ENCODE results near the gene KIFC3.
A peak's percentile ranks its signal among the peaks of the same experiment; 100 is the strongest.

The KIFC3 gene

GRCh38 chr16:57738844-57739243, 63.4 kb downstream of the KIFC3 start:
- Histone ChIP-seq H3K27ac (ENCODE audit: low read length) (no peak overlapping the region), H3K4me1 (ENCODE audit: low read length) (peaks cover 9% of the 10 kb centered on the region; the same call in 1 of the 2 replicates), H4K20me1 (ENCODE audit: insufficient read depth, low read length) (no peaks in the 10 kb centered on the region), H2AFZ (ENCODE audit: low read depth, low read length) (no peak overlapping the region), H3K36me3 (replicated peaks; ENCODE audit: low read depth, low read length) (no peaks in the 10 kb centered on the region), H3K9me3 (ENCODE audit: insufficient read depth, low read length) (no peaks in the 10 kb centered on the region), H3K9ac (ENCODE audit: low read length) (no peak overlapping the region), H3K4me2 (ENCODE audit: low read length) (no peak overlapping the region), H3K4me3 (ENCODE audit: low read length) (no peak overlapping the region), H3K79me2 (ENCODE audit: low read length) (no peaks in the 10 kb centered on the region; the same call in 1 of the 2 replicates), H3K27me3 (ENCODE audit: low read depth, low read length) (no peaks in the 10 kb centered on the region)
- no peak for TF ChIP-seq CTCF (IDR thresholded peaks at IDR 0.05; ENCODE audit: low read depth, low read length)
- TF ChIP-seq EZH2phosphoT487 (IDR thresholded peaks at IDR 0.05; ENCODE audit: low read depth): no peak

GRCh38 chr16:57736419-57737351, 65.6 kb downstream of the KIFC3 start:
- no peaks in the 10 kb centered on the region for H3K9me3 ChIP-seq (ENCODE audit: insufficient read depth, low read length)
- H3K27me3 ChIP-seq (ENCODE audit: low read depth, low read length): no peaks in the 10 kb centered on the region
- no peaks in the 10 kb centered on the region; the same call in 1 of the 2 replicates for H3K79me2 ChIP-seq (ENCODE audit: low read length)
- peaks cover 9% of the 10 kb centered on the region; the same call in 1 of the 2 replicates for H3K4me1 ChIP-seq (ENCODE audit: low read length)
- H3K9ac ChIP-seq (ENCODE audit: low read length): peak overlapping the region; percentile 65; the same call in 1 of the 2 replicates
- H2AFZ ChIP-seq (ENCODE audit: low read depth, low read length): no peak overlapping the region
- H3K36me3 ChIP-seq (replicated peaks; ENCODE audit: low read depth, low read length): no peaks in the 10 kb centered on the region
- no peaks in the 10 kb centered on the region for H4K20me1 ChIP-seq (ENCODE audit: insufficient read depth, low read length)
- TF ChIP-seq CTCF (IDR thresholded peaks at IDR 0.05; ENCODE audit: low read depth, low read length): no peak
- peak overlapping the region; percentile 96 for H3K4me2 ChIP-seq (ENCODE audit: low read length)
- H3K4me3 ChIP-seq (ENCODE audit: low read length): peak overlapping the region; percentile 83
- no peak overlapping the region for H3K27ac ChIP-seq (ENCODE audit: low read length)

- Histone ChIP-seq H3K27ac (ENCODE audit: low read length) (peak within 1 kb of the TSS; percentile 48), H3K9me3 (ENCODE audit: insufficient read depth, low read length) (no peaks in the 10 kb centered on the region), H3K79me2 (ENCODE audit: low read length) (no peaks in the 10 kb centered on the region; the same call in 1 of the 2 replicates), H3K4me2 (ENCODE audit: low read length) (peak within 1 kb of the TSS; percentile 96), H4K20me1 (ENCODE audit: insufficient read depth, low read length) (no peaks in the 10 kb centered on the region), H3K4me3 (ENCODE audit: low read length) (peak within 1 kb of the TSS; percentile 83), H2AFZ (ENCODE audit: low read depth, low read length) (peak within 1 kb of the TSS; percentile 82), H3K36me3 (replicated peaks; ENCODE audit: low read depth, low read length) (no peaks in the 10 kb centered on the region), H3K4me1 (ENCODE audit: low read length) (peaks cover 9% of the 10 kb centered on the region; the same call in 1 of the 2 replicates), H3K9ac (ENCODE audit: low read length) (peak within 1 kb of the TSS; percentile 82), H3K27me3 (ENCODE audit: low read depth, low read length) (no peaks in the 10 kb centered on the region)
- TF ChIP-seq CTCF (IDR thresholded peaks at IDR 0.05; ENCODE audit: low read depth, low read length): no peak
- TF ChIP-seq EZH2phosphoT487 (IDR thresholded peaks at IDR 0.05; ENCODE audit: low read depth): no peak
These were observed 66.4 kb downstream of the KIFC3 start, which contains the start of gene KATNB1 for GRCh38 chr16:57735755-57736418. KATNB1 (plus strand) TSS chr16:57735770; CDS start chr16:57737244, 1,474 bp downstream.

Data from OCI-LY3 (cell line).